HG02588 (cell line): ENCODE measurements around the gene TERT.
A peak's percentile ranks its signal among the peaks of the same experiment; 100 is the strongest.
"Not testable (repeated sequence)": the region's sequence is repeated elsewhere in the genome, so short reads cannot be mapped to it uniquely, and the experiment has no call there.

ENCODE experiments used
- ATAC-seq: cut with Tn5 transposase; IDR thresholded peaks from one replicate; pipeline ENCODE4 v1.9.1; 2021; ENCODE audit warnings: mild to moderate bottlenecking, moderate library complexity; ENCODE audit not compliant: unreplicated experiment

TERT gene

GRCh38 chr5:1294835-1295649, at the start of gene TERT:
Gene TERT, minus strand, starts transcription at chr5:1295068. Its CDS starts 79 bp downstream, at chr5:1294989.
- no peak for ATAC-seq

DNA sequence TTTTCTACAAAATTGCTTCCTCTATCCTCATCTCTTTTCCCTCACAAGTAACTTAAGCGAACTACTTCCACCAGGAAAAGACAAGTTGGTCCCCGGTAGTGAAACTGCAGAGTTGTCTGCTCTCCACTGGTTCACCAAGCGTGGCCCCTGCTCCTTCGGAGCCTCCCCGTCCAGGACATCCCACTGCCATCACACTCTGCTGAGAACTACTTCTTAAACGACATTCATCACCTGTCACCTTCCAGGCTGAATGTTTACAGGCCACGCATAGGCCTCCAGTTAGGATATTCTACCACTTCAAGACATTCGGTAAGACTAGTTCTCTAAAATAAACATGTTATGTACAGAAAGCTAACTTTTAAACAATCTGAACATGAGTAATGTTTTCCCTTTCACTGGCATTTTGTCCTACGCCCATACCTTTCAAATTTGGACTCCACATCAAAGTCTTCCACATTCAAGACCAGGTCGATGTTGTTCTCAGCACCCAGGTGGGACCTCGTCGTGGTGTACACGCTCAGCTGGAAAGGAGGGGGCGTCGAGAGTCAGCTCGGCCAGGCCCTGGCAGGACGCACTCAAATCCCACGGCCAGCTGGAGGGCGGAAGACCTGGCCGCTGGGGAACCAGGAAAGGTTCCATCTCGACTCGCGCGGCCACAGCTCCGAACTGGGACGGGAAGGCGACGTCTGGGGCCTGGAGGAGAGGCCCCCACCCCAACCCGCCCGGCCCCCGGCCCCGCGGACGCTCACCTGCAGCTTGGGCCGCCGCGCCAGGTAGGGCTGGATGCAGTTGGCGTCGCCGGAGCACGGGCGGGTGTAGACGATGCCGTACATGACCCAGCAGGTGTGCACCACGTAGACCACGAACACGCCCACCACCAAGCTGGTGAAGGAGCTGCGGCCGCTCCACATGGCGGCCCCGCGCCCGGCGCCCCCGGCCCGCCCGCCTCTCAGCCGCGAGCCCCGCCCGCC, 49.3 kb upstream of the TERT start:
- ATAC-seq: peak; percentile 29

DNA sequence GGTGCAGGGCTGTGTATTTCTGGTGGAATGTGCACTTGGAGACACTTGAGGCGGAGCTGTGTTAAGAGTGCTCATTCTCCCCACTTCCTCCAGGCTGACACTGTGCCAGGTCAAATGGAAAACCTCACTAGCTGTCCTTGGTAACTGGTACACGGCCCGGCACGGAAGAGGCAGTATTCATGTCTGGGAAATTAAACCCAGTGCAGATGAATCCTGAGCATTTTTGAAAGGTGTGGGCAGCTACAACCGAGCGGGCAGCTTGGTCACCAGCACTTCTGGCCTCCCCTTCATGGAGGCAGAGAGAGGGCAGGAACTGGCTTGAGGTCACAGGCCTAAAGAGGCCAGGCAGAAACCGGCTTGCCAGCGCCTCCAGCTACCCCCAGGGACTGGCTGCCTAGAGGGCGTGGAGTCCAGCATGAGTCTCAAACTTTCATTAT, 48.5 kb upstream of the TERT start:
- no peak for ATAC-seq

- ATAC-seq: not testable (repeated sequence)
These were observed 47.8 kb upstream of the TERT start for GRCh38 chr5:1342711-1343110.

GRCh38 chr5:1342268-1342667, 47.4 kb upstream of the TERT start:
- no peak for ATAC-seq

DNA sequence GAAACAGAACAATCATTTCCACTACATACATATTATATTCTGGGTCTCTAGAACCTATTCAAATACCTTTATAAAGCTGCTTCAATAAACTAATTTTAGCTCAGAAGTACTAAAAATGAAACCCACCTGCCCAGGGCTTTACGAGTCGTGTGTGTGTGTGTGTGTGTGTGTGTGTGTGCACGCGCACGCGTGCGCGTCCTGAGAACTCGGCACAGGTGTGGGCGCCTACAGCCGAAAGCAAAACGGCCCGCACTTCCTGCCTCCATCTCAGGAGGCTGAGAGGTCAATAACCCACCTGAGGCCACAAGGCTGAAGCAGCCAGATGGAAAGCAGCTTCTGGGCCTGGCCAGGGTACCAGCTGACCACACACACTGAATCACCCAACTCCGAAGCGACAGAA, 47.0 kb upstream of the TERT start:
- no peak for ATAC-seq

DNA sequence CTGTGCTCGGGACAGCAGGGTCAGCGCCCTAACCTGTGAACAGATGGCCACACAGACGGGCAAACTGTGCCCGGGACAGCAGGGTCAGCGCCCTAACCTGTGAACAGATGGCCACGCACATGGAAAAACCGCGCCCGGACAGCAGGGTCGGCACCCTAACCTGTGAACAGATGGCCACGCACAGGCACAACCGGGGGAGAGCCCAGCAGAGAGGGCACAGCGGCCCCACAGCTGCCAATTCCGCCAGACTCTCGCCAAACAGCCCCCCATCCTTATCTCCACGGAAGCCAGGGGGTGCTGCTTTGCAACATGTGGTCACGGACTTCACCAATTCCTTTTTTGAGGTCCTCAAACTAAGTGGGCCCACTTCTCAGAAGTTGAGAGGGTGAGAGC, 44.9 kb upstream of the TERT start:
- ATAC-seq: not testable (repeated sequence)

GRCh38 chr5:1339139-1339817, 44.4 kb upstream of the TERT start:
- not testable (repeated sequence) for ATAC-seq

- no peak for ATAC-seq
These were observed 43.7 kb upstream of the TERT start for GRCh38 chr5:1338506-1339070.

DNA sequence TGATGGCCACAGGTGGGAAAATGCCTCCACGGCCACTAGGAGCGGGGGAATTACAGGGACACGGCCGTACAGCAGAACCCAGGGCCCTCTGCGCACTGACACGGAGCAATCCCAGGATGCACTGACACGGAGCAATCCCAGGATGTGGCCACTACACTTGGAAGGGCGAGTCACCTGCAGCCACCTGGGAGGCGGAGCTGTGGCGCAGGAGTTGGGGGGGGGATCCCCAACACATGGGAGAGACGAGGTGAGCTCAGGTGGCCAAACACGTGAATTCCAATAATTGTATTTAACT, 43.3 kb upstream of the TERT start:
- ATAC-seq: no peak

- no peak for ATAC-seq
These were observed 42.8 kb upstream of the TERT start for GRCh38 chr5:1337489-1338195.

DNA sequence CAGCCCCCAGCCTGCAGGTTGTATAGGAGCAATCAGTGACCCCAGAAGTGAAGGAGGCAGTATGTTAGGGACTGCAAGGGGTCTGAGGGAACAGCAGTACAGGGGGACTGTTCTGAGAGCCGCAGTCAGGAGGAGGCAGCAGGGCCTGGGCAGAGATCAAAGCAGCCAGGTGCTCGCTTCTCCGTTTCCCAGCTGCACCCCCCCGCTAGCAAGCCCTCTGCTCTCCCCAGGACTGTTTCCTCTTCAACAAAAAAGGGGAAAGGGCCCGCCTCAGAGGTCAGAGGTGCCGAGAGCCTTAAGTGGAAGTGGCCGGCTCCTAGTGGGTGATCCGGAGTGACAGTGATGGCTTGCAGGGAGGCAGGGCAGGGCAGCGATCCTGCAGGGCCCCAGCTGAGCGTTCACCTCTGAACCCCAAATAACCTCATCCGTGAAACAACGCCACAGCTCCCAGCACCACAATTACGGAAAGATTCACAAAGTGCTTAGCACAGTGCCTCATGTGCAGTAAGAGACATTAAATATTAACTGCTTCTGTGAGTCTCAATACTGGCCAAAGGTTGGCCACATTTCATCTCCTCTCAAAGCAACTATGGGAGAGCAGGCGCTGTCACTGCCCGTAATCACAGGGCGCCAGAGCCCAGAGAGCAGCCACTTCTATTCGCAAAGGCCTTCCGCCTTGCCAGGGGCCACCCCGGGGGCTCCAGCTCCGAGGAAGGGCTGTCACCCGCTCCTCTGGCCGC, 42.1 kb upstream of the TERT start:
- no peak for ATAC-seq

- ATAC-seq: no peak
These were observed 41.3 kb upstream of the TERT start for GRCh38 chr5:1336106-1336561.

DNA sequence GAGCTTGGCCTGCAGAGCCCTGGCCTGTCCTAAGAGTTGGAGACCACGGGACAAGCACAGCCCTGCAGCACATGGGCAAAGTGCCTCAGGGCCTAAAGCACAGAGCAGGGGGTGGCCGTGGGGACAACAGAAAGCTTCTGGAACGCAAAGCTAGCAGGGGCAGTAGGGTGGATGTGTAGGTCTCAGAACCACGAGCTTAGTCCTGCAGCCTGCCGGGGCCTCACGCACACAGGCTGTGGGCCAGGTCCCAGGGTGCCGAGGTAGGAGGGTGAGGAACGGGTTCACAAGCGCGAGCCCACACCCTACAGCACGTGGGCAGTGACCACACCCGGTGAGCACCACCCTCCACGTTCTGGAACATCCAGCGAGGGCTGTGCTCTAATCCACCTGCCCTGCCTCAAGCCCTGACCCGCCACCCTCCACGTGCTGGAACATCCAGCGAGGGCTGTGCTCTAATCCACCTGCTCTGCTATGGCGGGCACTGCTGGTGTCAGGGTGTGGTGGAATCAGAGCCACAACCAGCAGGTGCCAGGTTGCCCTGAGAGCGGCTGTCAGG, 40.8 kb upstream of the TERT start:
- ATAC-seq: no peak

GRCh38 chr5:1334831-1335539, 40.1 kb upstream of the TERT start:
- ATAC-seq: no peak

GRCh38 chr5:1333986-1334385, 39.1 kb upstream of the TERT start:
- no peak for ATAC-seq

DNA sequence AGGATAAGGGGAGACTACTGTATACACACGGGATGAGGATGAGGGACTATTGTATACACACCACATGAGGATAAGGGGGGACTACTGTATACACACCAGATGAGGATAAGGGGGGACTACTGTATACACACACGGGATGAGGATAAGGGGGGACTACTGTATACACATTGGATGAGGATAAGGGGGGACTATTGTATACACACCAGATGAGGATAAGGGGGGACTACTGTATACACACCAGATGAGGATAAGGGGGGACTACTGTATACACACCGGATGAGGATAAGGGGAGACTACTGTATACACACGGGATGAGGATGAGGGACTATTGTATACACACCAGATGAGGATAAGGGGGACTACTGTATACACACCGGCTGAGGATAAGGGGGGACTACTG, 38.4 kb upstream of the TERT start:
- not testable (repeated sequence) for ATAC-seq

DNA sequence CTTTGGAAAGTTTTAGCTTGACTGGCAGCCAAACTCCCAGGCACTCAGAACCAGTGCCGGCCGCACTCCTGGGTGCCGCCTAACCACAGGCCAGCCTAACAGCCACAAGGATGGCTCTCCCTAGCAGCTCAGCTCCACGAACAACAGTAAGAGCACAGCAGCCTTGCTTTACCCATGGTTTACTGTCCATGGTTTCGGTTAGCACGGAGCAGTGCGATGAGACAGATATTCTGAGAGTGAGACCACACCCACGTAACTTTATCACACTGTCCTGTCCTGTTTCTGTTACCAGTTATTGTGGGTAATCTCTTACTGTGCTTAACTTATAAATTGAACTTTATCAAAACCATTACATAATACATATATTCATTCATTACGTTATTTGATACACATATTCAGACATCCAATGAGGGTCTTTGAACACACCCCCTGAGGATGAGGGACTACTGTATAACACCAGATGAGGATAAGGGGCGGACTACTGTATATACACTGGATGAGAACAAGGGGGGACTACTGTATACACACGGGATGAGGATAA, 37.7 kb upstream of the TERT start:
- no peak for ATAC-seq
